SK-N-SH treated with all-trans-retinoic acid at 6 μM for 48 hours (cell line): ENCODE measurements around the gene CDH8.

ENCODE experiments used
- ATAC-seq: fragments of 200-7000 bp; cut with Tn5 transposase; 3 replicates; pipeline ENCODE4 v1.9.1; 2020; ENCODE audit warnings: mild to moderate bottlenecking, moderate library complexity
- ARNTL ChIP-seq: fragments of 450-650 bp; formaldehyde crosslinking; IDR thresholded peaks from 2 replicates; pipeline ENCODE4 v1.5.0; 2020; ENCODE audit warnings: low read depth, mild to moderate bottlenecking, moderate library complexity, borderline replicate concordance
- BACH2 ChIP-seq: fragments of 250-450 bp; sonication (Bioruptor Pico); IDR thresholded peaks from 2 replicates; pipeline ENCODE4 v1.9.0; 2021; ENCODE audit warnings: mild to moderate bottlenecking, borderline replicate concordance
- ESRRG ChIP-seq: fragments of 250-450 bp; sonication (Bioruptor Pico); IDR thresholded peaks from 2 replicates; pipeline ENCODE4 v1.6.1; 2021; ENCODE audit warnings: mild to moderate bottlenecking
- GLIS3 ChIP-seq: fragments of 250-450 bp; sonication (Bioruptor Pico); IDR thresholded peaks from 2 replicates; pipeline ENCODE4 v1.5.0; 2020; ENCODE audit warnings: mild to moderate bottlenecking, moderate library complexity
- ISL1 ChIP-seq: fragments of 250-450 bp; sonication (Bioruptor Pico); IDR thresholded peaks from 2 replicates; pipeline ENCODE4 v2.1.2; 2022; ENCODE audit warnings: mild to moderate bottlenecking, moderate library complexity
- OSR1 ChIP-seq: fragments of 250-450 bp; sonication (Bioruptor Pico); IDR thresholded peaks from 2 replicates; pipeline ENCODE4 v1.8.0; 2022; ENCODE audit warnings: moderate library complexity, mild to moderate bottlenecking, inconsistent platforms
- PPARA ChIP-seq: fragments of 250-450 bp; sonication (Bioruptor Pico); IDR thresholded peaks from 2 replicates; pipeline ENCODE4 v1.5.0; 2020; ENCODE audit warnings: mild to moderate bottlenecking, borderline replicate concordance
- RARB ChIP-seq: fragments of 250-450 bp; sonication (Bioruptor Pico); IDR thresholded peaks from 2 replicates; pipeline ENCODE4 v1.8.0; 2021; ENCODE audit warnings: mild to moderate bottlenecking, moderate library complexity
- SNAI2 ChIP-seq: fragments of 250-450 bp; sonication (Bioruptor Pico); IDR thresholded peaks from 2 replicates; pipeline ENCODE4 v1.5.0; 2020; ENCODE audit warnings: mild to moderate bottlenecking, moderate library complexity
- TCF4 ChIP-seq: fragments of 250-450 bp; sonication (Bioruptor Pico); IDR thresholded peaks from 2 replicates; pipeline ENCODE4 v1.8.0; 2021; ENCODE audit warnings: mild to moderate bottlenecking, moderate library complexity, borderline replicate concordance
- TOX ChIP-seq: fragments of 250-450 bp; sonication (Bioruptor Pico); IDR thresholded peaks from 2 replicates; pipeline ENCODE4 v1.8.0; 2021; ENCODE audit warnings: mild to moderate bottlenecking, moderate library complexity, borderline replicate concordance
- ZC3H10 ChIP-seq: fragments of 250-450 bp; sonication (Bioruptor Pico); IDR thresholded peaks from 2 replicates; pipeline ENCODE4 v1.5.1; 2021; ENCODE audit warnings: mild to moderate bottlenecking, moderate library complexity
- ZFP3 ChIP-seq: fragments of 250-450 bp; sonication (Bioruptor Pico); IDR thresholded peaks from 2 replicates; pipeline ENCODE4 v1.5.0; 2020; ENCODE audit warnings: mild to moderate bottlenecking, moderate library complexity
- ZFP30 ChIP-seq: fragments of 450-650 bp; formaldehyde crosslinking; IDR thresholded peaks from 2 replicates; pipeline ENCODE4 v1.5.0; 2022; ENCODE audit warnings: mild to moderate bottlenecking, moderate library complexity
- ZNF565 ChIP-seq: fragments of 450-650 bp; formaldehyde crosslinking; conservative IDR thresholded peaks from 2 replicates; pipeline ENCODE4 v1.5.0; 2020; ENCODE audit warnings: low read depth, mild to moderate bottlenecking, moderate library complexity
- ZNF70 ChIP-seq: fragments of 450-650 bp; formaldehyde crosslinking; IDR thresholded peaks from 2 replicates; pipeline ENCODE4 v1.5.0; 2020; ENCODE audit warnings: mild to moderate bottlenecking, moderate library complexity
- ZNF8 ChIP-seq: fragments of 450-650 bp; formaldehyde crosslinking; IDR thresholded peaks from 2 replicates; pipeline ENCODE4 v1.5.0; 2020; ENCODE audit warnings: mild to moderate bottlenecking, moderate library complexity
- TF ChIP-seq, protein P1 (sequence below): fragments of 250-450 bp; sonication (Bioruptor Pico); IDR thresholded peaks from 2 replicates; pipeline ENCODE4 v1.5.1; 2021; ENCODE audit warnings: mild to moderate bottlenecking, moderate library complexity
- TF ChIP-seq, protein P2 (sequence below): fragments of 250-450 bp; sonication (Bioruptor Pico); IDR thresholded peaks from 2 replicates; pipeline ENCODE4 v1.5.0; 2020; ENCODE audit warnings: mild to moderate bottlenecking, moderate library complexity
- TF ChIP-seq, protein P3 (sequence below): fragments of 250-450 bp; sonication (Bioruptor Pico); IDR thresholded peaks from 2 replicates; pipeline ENCODE4 v1.5.1; 2020; ENCODE audit warnings: low read depth, mild to moderate bottlenecking, moderate library complexity
- TF ChIP-seq, protein P4 (sequence below): fragments of 250-450 bp; sonication (Bioruptor Pico); IDR thresholded peaks from 2 replicates; pipeline ENCODE4 v1.8.0; 2020; ENCODE audit warnings: mild to moderate bottlenecking, moderate library complexity, borderline replicate concordance
- TF ChIP-seq, protein P5 (sequence below): fragments of 250-450 bp; sonication (Bioruptor Pico); IDR thresholded peaks from 2 replicates; pipeline ENCODE4 v1.8.0; 2021; ENCODE audit warnings: low read depth, mild to moderate bottlenecking, moderate library complexity, borderline replicate concordance

Gene CDH8

DNA sequence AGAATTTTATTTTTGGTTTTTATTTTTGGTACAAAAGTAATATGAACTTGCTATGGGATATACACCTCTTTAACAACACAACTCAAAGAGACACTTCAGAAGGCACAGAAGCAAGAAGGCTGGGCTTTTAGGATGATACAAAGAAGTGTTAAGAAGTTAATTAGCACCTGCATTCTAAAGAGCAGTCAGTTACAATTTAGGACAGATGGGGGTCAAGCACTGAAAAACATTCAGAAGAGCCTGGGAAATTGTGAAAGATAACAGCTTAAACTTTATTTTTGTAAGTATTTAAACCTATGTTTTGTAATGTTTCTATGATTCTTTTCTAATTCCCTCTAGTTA is 163.5 kb downstream of the CDH8 start:
- no peak for ATAC-seq
- no peak for TF ChIP-seq PPARA (CRISPR knock-in tag)
- no peak for TF ChIP-seq OSR1
- TF ChIP-seq GLIS3 (CRISPR knock-in tag) = no peak
- TF ChIP-seq, protein P1, sequence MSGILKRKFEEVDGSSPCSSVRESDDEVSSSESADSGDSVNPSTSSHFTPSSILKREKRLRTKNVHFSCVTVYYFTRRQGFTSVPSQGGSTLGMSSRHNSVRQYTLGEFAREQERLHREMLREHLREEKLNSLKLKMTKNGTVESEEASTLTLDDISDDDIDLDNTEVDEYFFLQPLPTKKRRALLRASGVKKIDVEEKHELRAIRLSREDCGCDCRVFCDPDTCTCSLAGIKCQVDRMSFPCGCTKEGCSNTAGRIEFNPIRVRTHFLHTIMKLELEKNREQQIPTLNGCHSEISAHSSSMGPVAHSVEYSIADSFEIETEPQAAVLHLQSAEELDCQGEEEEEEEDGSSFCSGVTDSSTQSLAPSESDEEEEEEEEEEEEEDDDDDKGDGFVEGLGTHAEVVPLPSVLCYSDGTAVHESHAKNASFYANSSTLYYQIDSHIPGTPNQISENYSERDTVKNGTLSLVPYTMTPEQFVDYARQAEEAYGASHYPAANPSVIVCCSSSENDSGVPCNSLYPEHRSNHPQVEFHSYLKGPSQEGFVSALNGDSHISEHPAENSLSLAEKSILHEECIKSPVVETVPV (CRISPR knock-in tag) = no peak
- TF ChIP-seq TCF4 (CRISPR knock-in tag) = no peak
- no peak for TF ChIP-seq TOX (CRISPR knock-in tag)
- TF ChIP-seq ZFP30 (CRISPR knock-in tag) = no peak
- no peak for TF ChIP-seq RARB (CRISPR knock-in tag)
- TF ChIP-seq, protein P2, sequence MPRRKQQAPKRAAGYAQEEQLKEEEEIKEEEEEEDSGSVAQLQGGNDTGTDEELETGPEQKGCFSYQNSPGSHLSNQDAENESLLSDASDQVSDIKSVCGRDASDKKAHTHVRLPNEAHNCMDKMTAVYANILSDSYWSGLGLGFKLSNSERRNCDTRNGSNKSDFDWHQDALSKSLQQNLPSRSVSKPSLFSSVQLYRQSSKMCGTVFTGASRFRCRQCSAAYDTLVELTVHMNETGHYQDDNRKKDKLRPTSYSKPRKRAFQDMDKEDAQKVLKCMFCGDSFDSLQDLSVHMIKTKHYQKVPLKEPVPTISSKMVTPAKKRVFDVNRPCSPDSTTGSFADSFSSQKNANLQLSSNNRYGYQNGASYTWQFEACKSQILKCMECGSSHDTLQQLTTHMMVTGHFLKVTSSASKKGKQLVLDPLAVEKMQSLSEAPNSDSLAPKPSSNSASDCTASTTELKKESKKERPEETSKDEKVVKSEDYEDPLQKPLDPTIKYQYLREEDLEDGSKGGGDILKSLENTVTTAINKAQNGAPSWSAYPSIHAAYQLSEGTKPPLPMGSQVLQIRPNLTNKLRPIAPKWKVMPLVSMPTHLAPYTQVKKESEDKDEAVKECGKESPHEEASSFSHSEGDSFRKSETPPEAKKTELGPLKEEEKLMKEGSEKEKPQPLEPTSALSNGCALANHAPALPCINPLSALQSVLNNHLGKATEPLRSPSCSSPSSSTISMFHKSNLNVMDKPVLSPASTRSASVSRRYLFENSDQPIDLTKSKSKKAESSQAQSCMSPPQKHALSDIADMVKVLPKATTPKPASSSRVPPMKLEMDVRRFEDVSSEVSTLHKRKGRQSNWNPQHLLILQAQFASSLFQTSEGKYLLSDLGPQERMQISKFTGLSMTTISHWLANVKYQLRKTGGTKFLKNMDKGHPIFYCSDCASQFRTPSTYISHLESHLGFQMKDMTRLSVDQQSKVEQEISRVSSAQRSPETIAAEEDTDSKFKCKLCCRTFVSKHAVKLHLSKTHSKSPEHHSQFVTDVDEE (CRISPR knock-in tag) = no peak
- no peak for TF ChIP-seq ZNF8 (CRISPR knock-in tag)
- TF ChIP-seq, protein P3, sequence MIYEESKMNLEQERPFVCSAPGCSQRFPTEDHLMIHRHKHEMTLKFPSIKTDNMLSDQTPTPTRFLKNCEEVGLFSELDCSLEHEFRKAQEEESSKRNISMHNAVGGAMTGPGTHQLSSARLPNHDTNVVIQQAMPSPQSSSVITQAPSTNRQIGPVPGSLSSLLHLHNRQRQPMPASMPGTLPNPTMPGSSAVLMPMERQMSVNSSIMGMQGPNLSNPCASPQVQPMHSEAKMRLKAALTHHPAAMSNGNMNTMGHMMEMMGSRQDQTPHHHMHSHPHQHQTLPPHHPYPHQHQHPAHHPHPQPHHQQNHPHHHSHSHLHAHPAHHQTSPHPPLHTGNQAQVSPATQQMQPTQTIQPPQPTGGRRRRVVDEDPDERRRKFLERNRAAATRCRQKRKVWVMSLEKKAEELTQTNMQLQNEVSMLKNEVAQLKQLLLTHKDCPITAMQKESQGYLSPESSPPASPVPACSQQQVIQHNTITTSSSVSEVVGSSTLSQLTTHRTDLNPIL (CRISPR knock-in tag) = no peak
- TF ChIP-seq BACH2 (CRISPR knock-in tag) = no peak

DNA sequence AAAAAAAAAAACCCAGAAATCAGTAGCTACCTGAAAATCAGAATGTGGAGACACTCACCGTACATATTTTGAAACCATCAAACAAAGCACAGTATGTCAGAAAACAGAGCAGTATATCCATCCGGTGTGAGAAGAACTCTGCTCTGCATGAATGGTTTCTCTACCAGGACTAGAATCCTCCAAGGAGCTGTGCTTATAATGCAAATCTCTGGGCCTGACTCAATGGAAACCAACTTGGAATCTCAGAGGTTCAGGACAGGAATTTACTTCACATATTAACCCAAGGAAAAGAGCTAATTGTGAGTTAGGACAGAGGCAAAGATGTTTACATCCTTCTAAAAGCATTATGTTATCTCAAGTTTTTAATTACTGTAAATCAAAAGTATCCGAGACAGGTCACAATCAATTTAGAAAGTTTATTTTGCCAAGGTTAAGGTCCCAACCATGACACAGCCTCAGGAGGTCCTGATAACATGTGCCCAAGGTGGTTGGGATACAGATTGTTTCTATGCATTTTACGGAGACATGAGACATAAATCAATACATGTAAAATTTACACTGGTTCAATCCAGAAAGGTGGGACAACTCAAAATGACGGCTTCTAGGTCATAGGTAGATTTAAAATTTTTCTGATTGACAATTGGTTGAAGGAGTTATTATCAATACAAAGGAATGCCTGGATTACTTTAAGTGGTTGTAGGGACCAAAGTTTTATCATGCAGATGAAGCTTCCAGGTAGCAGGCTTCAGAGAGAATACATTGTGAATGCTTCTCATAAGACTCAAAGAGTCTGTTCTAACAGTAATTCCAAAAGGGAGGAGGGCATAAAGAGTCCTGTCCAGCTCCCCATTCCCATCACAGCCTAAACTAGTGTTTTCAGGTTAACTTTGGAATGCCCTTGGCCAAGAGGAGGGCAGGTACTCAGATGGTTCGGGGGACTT is 164.1 kb downstream of the CDH8 start:
- TF ChIP-seq ZNF8 (CRISPR knock-in tag) (no peak), GLIS3 (CRISPR knock-in tag) (no peak), SNAI2 (no peak), ZNF70 (CRISPR knock-in tag) (no peak), ZFP3 (CRISPR knock-in tag) (no peak), ISL1 (CRISPR knock-in tag) (no peak), TOX (CRISPR knock-in tag) (no peak), OSR1 (no peak), ZNF565 (no peak), ZC3H10 (CRISPR knock-in tag) (no peak), ESRRG (no peak), BACH2 (CRISPR knock-in tag) (no peak), TCF4 (CRISPR knock-in tag) (no peak), ARNTL (CRISPR knock-in tag) (no peak)
- TF ChIP-seq, protein P4, sequence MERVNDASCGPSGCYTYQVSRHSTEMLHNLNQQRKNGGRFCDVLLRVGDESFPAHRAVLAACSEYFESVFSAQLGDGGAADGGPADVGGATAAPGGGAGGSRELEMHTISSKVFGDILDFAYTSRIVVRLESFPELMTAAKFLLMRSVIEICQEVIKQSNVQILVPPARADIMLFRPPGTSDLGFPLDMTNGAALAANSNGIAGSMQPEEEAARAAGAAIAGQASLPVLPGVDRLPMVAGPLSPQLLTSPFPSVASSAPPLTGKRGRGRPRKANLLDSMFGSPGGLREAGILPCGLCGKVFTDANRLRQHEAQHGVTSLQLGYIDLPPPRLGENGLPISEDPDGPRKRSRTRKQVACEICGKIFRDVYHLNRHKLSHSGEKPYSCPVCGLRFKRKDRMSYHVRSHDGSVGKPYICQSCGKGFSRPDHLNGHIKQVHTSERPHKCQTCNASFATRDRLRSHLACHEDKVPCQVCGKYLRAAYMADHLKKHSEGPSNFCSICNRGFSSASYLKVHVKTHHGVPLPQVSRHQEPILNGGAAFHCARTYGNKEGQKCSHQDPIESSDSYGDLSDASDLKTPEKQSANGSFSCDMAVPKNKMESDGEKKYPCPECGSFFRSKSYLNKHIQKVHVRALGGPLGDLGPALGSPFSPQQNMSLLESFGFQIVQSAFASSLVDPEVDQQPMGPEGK (CRISPR knock-in tag) = no peak
- TF ChIP-seq, protein P5, sequence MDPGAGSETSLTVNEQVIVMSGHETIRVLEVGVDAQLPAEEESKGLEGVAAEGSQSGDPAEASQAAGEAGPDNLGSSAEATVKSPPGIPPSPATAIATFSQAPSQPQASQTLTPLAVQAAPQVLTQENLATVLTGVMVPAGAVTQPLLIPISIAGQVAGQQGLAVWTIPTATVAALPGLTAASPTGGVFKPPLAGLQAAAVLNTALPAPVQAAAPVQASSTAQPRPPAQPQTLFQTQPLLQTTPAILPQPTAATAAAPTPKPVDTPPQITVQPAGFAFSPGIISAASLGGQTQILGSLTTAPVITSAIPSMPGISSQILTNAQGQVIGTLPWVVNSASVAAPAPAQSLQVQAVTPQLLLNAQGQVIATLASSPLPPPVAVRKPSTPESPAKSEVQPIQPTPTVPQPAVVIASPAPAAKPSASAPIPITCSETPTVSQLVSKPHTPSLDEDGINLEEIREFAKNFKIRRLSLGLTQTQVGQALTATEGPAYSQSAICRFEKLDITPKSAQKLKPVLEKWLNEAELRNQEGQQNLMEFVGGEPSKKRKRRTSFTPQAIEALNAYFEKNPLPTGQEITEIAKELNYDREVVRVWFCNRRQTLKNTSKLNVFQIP (CRISPR knock-in tag) = no peak
- TF ChIP-seq, protein P2 (CRISPR knock-in tag) = no peak
- TF ChIP-seq, protein P1 (CRISPR knock-in tag) = no peak
- no peak for ATAC-seq
